HepG2 (cell line): ENCODE results near the gene COPS9. TPM values are rescaled to one million over a fixed set of nuclear protein-coding genes. Genes with fewer than 3 reads are reported as not detected.

ENCODE experiments used
- ATAC-seq: fragments of 200-7000 bp; cut with Tn5 transposase; 3 replicates; pipeline ENCODE4 v1.9.1; 2020; ENCODE audit warnings: mild to moderate bottlenecking, moderate library complexity
- BruUV-seq: library from RNA; stranded (reverse); fragments of 400-500 nt; replicated peaks from 2 replicates; lab custom pipeline; 2021; lab: Mats Ljungman, UMichigan
- CTCF ChIA-PET: fragments of 300-600 bp; formaldehyde crosslinking; extraction: SDS; loops from one replicate; lab custom pipeline; 2021; ENCODE audit warnings: low total read pairs, inconsistent platforms, low intra/inter-chr PET ratio; lab: Yijun Ruan, JAX
- POLR2A ChIA-PET: fragments of 350-600 bp; sonication (Branson Sonifier 250); formaldehyde crosslinking; loops from one replicate; lab custom pipeline; 2020; ENCODE audit warnings: antibody characterized with exemption, inconsistent platforms; lab: Yijun Ruan, JAX
- DNase-seq: peaks from one replicate; pipeline ENCODE4 v3.0.0-alpha.2; 2015; ENCODE audit warnings: low spot score
- FAIRE-seq: peaks from 3 replicates; lab custom pipeline; 2011; peaks lifted over from hg19 to GRCh38; lab: Jason Lieb, UNC
- H2AFZ ChIP-seq: one replicate; pipeline ENCODE4 v1.6.1; 2011; ENCODE audit warnings: low read length, inconsistent platforms
- H3K27ac ChIP-seq: fragments of 300-600 bp; 3 replicates; pipeline ENCODE4 v1.8.0; 2011; ENCODE audit warnings: mixed run types, mild to moderate bottlenecking, mixed read lengths, low read length, inconsistent platforms; ENCODE audit not compliant: insufficient read depth; ENCODE audit errors: extremely low read length
- H3K27me3 ChIP-seq, 2 experiments: fragments of 200-600 bp in 1 of 2; 2 replicates in 1 of 2; 3 replicates in 1 of 2; pipeline versions ENCODE4 v1.6.0 to v1.8.0; 2011; ENCODE audit warnings: low read length in 2 of 2, mild to moderate bottlenecking in 2 of 2, moderate library complexity in 2 of 2, inconsistent platforms in 1 of 2; ENCODE audit not compliant: insufficient read depth in 2 of 2, control insufficient read depth in 1 of 2
- H3K36me3 ChIP-seq, 2 experiments: fragments of 200-600 bp in 1 of 2; replicated peaks in 1 of 2; 2 replicates in 1 of 2; 3 replicates in 1 of 2; pipeline versions ENCODE4 v1.5.1 to v1.8.0; 2011; ENCODE audit warnings: low read length in 2 of 2, inconsistent platforms in 1 of 2; ENCODE audit not compliant: insufficient read depth in 2 of 2, control insufficient read depth in 1 of 2
- H3K4me1 ChIP-seq: 2 replicates; pipeline ENCODE4 v1.5.1; 2012; ENCODE audit warnings: low read length, inconsistent platforms; ENCODE audit not compliant: insufficient read depth
- H3K4me2 ChIP-seq: 2 replicates; pipeline ENCODE4 v1.6.0; 2011; ENCODE audit warnings: low read depth, low read length, inconsistent platforms
- H3K4me3 ChIP-seq, 3 experiments: fragments of 200-600 bp in 1 of 3; sonication (generic), shearing (Covaris generic) in 1 of 3; replicated peaks in 1 of 3; 2 replicates each; pipeline ENCODE4 v1.5.1; 2011 to 2016; ENCODE audit warnings: low read length in 3 of 3, inconsistent platforms in 2 of 3, low read depth in 2 of 3, mild to moderate bottlenecking in 2 of 3, control low read depth in 1 of 3, mixed read lengths in 1 of 3; ENCODE audit not compliant: insufficient read depth in 1 of 3
- H3K79me2 ChIP-seq: one replicate; pipeline ENCODE4 v1.6.1; 2011; ENCODE audit warnings: low read length, inconsistent platforms; ENCODE audit not compliant: insufficient read depth
- H3K9ac ChIP-seq: 2 replicates; pipeline ENCODE4 v1.6.0; 2011; ENCODE audit warnings: mild to moderate bottlenecking, low read depth, low read length, inconsistent platforms; ENCODE audit not compliant: insufficient read depth
- H3K9me3 ChIP-seq: 2 replicates; pipeline ENCODE4 v1.5.1; 2012; ENCODE audit warnings: mild to moderate bottlenecking, low read length
- H4K20me1 ChIP-seq: 2 replicates; pipeline ENCODE4 v1.6.0; 2011; ENCODE audit warnings: inconsistent platforms, mild to moderate bottlenecking, low read length, moderate library complexity; ENCODE audit not compliant: insufficient read depth
- ATF7-NPFF ChIP-seq: sonication (generic); formaldehyde crosslinking; IDR thresholded peaks from 2 replicates; pipeline ENCODE4 v1.8.1; 2023; ENCODE audit warnings: mild to moderate bottlenecking, low read depth, missing genetic modification reagents, moderate library complexity
- FOXO1 ChIP-seq: sonication (generic); formaldehyde crosslinking; IDR thresholded peaks from 2 replicates; pipeline ENCODE4 v1.4.0; 2020; ENCODE audit warnings: missing genetic modification reagents
- KAT8 ChIP-seq: IDR thresholded peaks from 2 replicates; pipeline ENCODE4 v1.6.1; 2016; ENCODE audit warnings: missing genetic modification reagents, missing compliant biosample characterization
- THYN1 ChIP-seq: sonication (generic); formaldehyde crosslinking; IDR thresholded peaks from 2 replicates; pipeline ENCODE4 v1.8.1; 2023; ENCODE audit warnings: low read depth, mild to moderate bottlenecking, moderate library complexity, missing genetic modification reagents, borderline replicate concordance
- YY1 ChIP-seq: IDR thresholded peaks from 2 replicates; pipeline ENCODE4 v1.6.1; 2011; ENCODE audit warnings: low read length, low read depth, moderate library complexity, mild to moderate bottlenecking; ENCODE audit not compliant: insufficient read depth, insufficient replicate concordance
- WGBS: methylation state at CpG from one replicate; pipeline ENCODE4 v1.1.6; 2017; ENCODE audit warnings: low lambda C conversion rate; 5-methylcytosine and 5-hydroxymethylcytosine counted together
- in situ Hi-C: cut with HindIII; loops from 2 replicates; pipeline ENCODE4 v1.10.0; 2017; ENCODE audit warnings: low pct_unique_long_range_greater_than_20kb; ENCODE audit not compliant: extremely low pct_ligation_motif_present
- intact Hi-C: fragments of 100-400 bp; cut with micrococcal nuclease; formaldehyde crosslinking; loops from one replicate; pipeline ENCODE4 v1.10.0; 2022; ENCODE audit not compliant: unreplicated experiment
- polyA plus RNA-seq, 8 experiments: library from polyadenylated mRNA; depleted of rRNA in 3 of 8; stranded (reverse) in 7 of 8; unstranded in 1 of 8; fragments of >200 nt; fragmentation: Illumina TruSeq in 4 of 8; extraction: Trizol in 4 of 8; gene quantifications; 2 replicates each; pipeline versions ENCODE4 v1.2.1 to v1.2.3, GENCODE V29; 2011 to 2016; ENCODE audit warnings: low read depth in 4 of 8, missing spikeins in 1 of 8, mixed read lengths in 1 of 8; ENCODE audit not compliant: insufficient read depth in 1 of 8
- total RNA-seq, 5 experiments: library from RNA; depleted of rRNA; stranded (reverse); fragments of >200 nt; fragmentation: Illumina TruSeq; extraction: Trizol; gene quantifications; 2 replicates each; pipeline ENCODE4 v1.2.3, GENCODE V29; 2016; ENCODE audit warnings: low read depth in 1 of 5
- TF ChIP-seq, protein P1 (sequence below): sonication (generic); formaldehyde crosslinking; IDR thresholded peaks from 2 replicates; pipeline ENCODE4 v1.5.0; 2020; ENCODE audit warnings: mild to moderate bottlenecking, missing genetic modification reagents, moderate library complexity
- TF ChIP-seq, protein P2 (sequence below), 2 experiments: fragments of 450-650 bp in 1 of 2; sonication (generic) in 1 of 2; formaldehyde crosslinking; IDR thresholded peaks; 2 replicates each; pipeline versions ENCODE4 v1.5.0 to v1.8.0; 2020 to 2022; ENCODE audit warnings: mild to moderate bottlenecking in 1 of 2, missing genetic modification reagents in 1 of 2
- TF ChIP-seq, protein P3 (sequence below): sonication (generic); formaldehyde crosslinking; IDR thresholded peaks from 2 replicates; pipeline ENCODE4 v1.5.0; 2020; ENCODE audit warnings: mild to moderate bottlenecking, missing genetic modification reagents
- TF ChIP-seq, protein P4 (sequence below): sonication (generic); formaldehyde crosslinking; IDR thresholded peaks from 2 replicates; pipeline ENCODE4 v1.9.0; 2021; ENCODE audit warnings: mild to moderate bottlenecking, missing genetic modification reagents
- TF ChIP-seq, protein P5 (sequence below): fragments of 450-650 bp; IDR thresholded peaks from 2 replicates; pipeline ENCODE4 v1.6.1; 2016

COPS9 gene
- total and polyA plus RNA-seq, 2 of the 13 experiments (the other 11 are each of a cell fraction or from before 2014, with no cell fraction given), result 180 to 247 TPM

DNA sequence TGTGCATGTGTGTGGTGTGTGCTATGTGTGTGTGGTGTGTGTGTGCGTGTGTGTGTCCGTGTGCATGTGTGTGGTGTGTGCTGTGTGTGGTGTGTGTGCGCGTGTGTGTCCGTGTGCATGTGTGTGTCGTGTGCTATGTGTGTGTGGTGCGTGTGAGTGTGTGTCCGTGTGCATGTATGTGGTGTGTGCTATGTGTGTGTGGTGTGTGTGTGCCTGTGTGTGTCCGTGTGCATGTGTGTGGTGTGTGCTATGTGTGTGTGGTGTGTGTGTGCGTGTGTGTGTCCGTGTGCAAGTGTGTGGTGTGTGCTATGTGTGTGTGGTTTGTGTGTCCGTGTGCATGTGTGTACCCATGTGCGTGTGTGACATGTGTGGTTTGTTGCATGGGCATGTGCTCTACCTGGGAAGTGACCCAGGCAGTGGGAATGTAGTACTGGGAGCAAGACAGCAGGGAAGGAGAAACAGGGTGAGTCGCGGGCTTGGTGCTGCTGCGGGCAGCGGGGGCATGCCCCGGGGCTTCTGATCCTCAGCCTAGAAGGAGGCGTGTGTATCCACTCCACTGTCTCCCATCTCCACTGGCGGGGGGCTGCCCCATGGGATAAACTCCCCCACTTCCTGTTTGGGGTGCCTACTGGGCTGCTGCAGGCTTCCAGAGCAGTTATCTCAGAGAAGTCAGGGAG lies 11.9 kb upstream of the COPS9 start:
- POLR2A ChIA-PET, result no interaction called here
- intact Hi-C loops, result loop anchor here (10.0 kb wide), 1 partner anchor 213 kb away; no protein-coding TSS in a partner anchor
- FAIRE-seq, result no peak
- TF ChIP-seq, protein P1, sequence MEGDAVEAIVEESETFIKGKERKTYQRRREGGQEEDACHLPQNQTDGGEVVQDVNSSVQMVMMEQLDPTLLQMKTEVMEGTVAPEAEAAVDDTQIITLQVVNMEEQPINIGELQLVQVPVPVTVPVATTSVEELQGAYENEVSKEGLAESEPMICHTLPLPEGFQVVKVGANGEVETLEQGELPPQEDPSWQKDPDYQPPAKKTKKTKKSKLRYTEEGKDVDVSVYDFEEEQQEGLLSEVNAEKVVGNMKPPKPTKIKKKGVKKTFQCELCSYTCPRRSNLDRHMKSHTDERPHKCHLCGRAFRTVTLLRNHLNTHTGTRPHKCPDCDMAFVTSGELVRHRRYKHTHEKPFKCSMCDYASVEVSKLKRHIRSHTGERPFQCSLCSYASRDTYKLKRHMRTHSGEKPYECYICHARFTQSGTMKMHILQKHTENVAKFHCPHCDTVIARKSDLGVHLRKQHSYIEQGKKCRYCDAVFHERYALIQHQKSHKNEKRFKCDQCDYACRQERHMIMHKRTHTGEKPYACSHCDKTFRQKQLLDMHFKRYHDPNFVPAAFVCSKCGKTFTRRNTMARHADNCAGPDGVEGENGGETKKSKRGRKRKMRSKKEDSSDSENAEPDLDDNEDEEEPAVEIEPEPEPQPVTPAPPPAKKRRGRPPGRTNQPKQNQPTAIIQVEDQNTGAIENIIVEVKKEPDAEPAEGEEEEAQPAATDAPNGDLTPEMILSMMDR (CRISPR knock-in tag), result peak; percentile 3; the same call in 1 of the 2 replicates
- TF ChIP-seq YY1, result no peak
- no peak for TF ChIP-seq ATF7-NPFF (CRISPR knock-in tag)
- TF ChIP-seq, protein P2, sequence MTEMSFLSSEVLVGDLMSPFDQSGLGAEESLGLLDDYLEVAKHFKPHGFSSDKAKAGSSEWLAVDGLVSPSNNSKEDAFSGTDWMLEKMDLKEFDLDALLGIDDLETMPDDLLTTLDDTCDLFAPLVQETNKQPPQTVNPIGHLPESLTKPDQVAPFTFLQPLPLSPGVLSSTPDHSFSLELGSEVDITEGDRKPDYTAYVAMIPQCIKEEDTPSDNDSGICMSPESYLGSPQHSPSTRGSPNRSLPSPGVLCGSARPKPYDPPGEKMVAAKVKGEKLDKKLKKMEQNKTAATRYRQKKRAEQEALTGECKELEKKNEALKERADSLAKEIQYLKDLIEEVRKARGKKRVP (CRISPR knock-in tag; IDR thresholded peaks at IDR 0.05), result no peak
- TF ChIP-seq, protein P3, sequence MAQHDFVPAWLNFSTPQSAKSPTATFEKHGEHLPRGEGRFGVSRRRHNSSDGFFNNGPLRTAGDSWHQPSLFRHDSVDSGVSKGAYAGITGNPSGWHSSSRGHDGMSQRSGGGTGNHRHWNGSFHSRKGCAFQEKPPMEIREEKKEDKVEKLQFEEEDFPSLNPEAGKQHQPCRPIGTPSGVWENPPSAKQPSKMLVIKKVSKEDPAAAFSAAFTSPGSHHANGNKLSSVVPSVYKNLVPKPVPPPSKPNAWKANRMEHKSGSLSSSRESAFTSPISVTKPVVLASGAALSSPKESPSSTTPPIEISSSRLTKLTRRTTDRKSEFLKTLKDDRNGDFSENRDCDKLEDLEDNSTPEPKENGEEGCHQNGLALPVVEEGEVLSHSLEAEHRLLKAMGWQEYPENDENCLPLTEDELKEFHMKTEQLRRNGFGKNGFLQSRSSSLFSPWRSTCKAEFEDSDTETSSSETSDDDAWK, result no peak
- TF ChIP-seq KAT8 (CRISPR knock-in tag), result no peak
- TF ChIP-seq FOXO1 (CRISPR knock-in tag), result no peak
- TF ChIP-seq, protein P4, sequence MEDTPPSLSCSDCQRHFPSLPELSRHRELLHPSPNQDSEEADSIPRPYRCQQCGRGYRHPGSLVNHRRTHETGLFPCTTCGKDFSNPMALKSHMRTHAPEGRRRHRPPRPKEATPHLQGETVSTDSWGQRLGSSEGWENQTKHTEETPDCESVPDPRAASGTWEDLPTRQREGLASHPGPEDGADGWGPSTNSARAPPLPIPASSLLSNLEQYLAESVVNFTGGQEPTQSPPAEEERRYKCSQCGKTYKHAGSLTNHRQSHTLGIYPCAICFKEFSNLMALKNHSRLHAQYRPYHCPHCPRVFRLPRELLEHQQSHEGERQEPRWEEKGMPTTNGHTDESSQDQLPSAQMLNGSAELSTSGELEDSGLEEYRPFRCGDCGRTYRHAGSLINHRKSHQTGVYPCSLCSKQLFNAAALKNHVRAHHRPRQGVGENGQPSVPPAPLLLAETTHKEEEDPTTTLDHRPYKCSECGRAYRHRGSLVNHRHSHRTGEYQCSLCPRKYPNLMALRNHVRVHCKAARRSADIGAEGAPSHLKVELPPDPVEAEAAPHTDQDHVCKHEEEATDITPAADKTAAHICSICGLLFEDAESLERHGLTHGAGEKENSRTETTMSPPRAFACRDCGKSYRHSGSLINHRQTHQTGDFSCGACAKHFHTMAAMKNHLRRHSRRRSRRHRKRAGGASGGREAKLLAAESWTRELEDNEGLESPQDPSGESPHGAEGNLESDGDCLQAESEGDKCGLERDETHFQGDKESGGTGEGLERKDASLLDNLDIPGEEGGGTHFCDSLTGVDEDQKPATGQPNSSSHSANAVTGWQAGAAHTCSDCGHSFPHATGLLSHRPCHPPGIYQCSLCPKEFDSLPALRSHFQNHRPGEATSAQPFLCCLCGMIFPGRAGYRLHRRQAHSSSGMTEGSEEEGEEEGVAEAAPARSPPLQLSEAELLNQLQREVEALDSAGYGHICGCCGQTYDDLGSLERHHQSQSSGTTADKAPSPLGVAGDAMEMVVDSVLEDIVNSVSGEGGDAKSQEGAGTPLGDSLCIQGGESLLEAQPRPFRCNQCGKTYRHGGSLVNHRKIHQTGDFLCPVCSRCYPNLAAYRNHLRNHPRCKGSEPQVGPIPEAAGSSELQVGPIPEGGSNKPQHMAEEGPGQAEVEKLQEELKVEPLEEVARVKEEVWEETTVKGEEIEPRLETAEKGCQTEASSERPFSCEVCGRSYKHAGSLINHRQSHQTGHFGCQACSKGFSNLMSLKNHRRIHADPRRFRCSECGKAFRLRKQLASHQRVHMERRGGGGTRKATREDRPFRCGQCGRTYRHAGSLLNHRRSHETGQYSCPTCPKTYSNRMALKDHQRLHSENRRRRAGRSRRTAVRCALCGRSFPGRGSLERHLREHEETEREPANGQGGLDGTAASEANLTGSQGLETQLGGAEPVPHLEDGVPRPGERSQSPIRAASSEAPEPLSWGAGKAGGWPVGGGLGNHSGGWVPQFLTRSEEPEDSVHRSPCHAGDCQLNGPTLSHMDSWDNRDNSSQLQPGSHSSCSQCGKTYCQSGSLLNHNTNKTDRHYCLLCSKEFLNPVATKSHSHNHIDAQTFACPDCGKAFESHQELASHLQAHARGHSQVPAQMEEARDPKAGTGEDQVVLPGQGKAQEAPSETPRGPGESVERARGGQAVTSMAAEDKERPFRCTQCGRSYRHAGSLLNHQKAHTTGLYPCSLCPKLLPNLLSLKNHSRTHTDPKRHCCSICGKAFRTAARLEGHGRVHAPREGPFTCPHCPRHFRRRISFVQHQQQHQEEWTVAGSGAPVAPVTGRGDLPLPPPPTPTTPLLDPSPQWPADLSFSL (CRISPR knock-in tag), result peak; percentile 95
- TF ChIP-seq THYN1 (CRISPR knock-in tag), result no peak
- TF ChIP-seq, protein P5, sequence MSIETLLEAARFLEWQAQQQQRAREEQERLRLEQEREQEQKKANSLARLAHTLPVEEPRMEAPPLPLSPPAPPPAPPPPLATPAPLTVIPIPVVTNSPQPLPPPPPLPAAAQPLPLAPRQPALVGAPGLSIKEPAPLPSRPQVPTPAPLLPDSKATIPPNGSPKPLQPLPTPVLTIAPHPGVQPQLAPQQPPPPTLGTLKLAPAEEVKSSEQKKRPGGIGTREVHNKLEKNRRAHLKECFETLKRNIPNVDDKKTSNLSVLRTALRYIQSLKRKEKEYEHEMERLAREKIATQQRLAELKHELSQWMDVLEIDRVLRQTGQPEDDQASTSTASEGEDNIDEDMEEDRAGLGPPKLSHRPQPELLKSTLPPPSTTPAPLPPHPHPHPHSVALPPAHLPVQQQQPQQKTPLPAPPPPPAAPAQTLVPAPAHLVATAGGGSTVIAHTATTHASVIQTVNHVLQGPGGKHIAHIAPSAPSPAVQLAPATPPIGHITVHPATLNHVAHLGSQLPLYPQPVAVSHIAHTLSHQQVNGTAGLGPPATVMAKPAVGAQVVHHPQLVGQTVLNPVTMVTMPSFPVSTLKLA, result peak; percentile 97

More for the DNA sequence above, 11.9 kb upstream of the COPS9 start:
- Histone ChIP-seq H3K4me3 (no peak overlapping the region), H2AFZ (no peak overlapping the region), H3K27ac (no peak overlapping the region), H3K27me3 (peaks cover 9 to 60% of the 10 kb centered on the region in 2 experiments; a peak in 4 of 5 replicates), H3K9ac (no peak overlapping the region), H3K4me1 (peaks cover 17% of the 10 kb centered on the region), H3K36me3 (no peaks in the 10 kb centered on the region), H3K79me2 (no peaks in the 10 kb centered on the region), H3K4me2 (no peak overlapping the region), H4K20me1 (no peaks in the 10 kb centered on the region), H3K9me3 (no peaks in the 10 kb centered on the region)
- no TSS peak for BruUV-seq
- DNase-seq (no peak), ATAC-seq (no peak)
- in situ Hi-C loops, result no loop called here
- WGBS, result 28% methylated on average over 20 of the region's 20 CpGs
- CTCF ChIA-PET, result no interaction called here
